HepG2 (cell line): ENCODE results near the gene UCK2. TPM values are rescaled to one million over a fixed set of nuclear protein-coding genes. Genes with fewer than 3 reads are reported as not detected.

ENCODE experiments used
- ATAC-seq: fragments of 200-7000 bp; cut with Tn5 transposase; 3 replicates; pipeline ENCODE4 v1.9.1; 2020; ENCODE audit warnings: mild to moderate bottlenecking, moderate library complexity
- BruUV-seq: library from RNA; stranded (reverse); fragments of 400-500 nt; replicated peaks from 2 replicates; lab custom pipeline; 2021; lab: Mats Ljungman, UMichigan
- CTCF ChIA-PET: fragments of 300-600 bp; formaldehyde crosslinking; extraction: SDS; loops from one replicate; lab custom pipeline; 2021; ENCODE audit warnings: low total read pairs, inconsistent platforms, low intra/inter-chr PET ratio; lab: Yijun Ruan, JAX
- POLR2A ChIA-PET: fragments of 350-600 bp; sonication (Branson Sonifier 250); formaldehyde crosslinking; loops from one replicate; lab custom pipeline; 2020; ENCODE audit warnings: antibody characterized with exemption, inconsistent platforms; lab: Yijun Ruan, JAX
- DNase-seq: peaks from one replicate; pipeline ENCODE4 v3.0.0-alpha.2; 2015; ENCODE audit warnings: low spot score
- FAIRE-seq: peaks from 3 replicates; lab custom pipeline; 2011; peaks lifted over from hg19 to GRCh38; lab: Jason Lieb, UNC
- H2AFZ ChIP-seq: one replicate; pipeline ENCODE4 v1.6.1; 2011; ENCODE audit warnings: low read length, inconsistent platforms
- H3K27ac ChIP-seq: fragments of 300-600 bp; 3 replicates; pipeline ENCODE4 v1.8.0; 2011; ENCODE audit warnings: mixed run types, mild to moderate bottlenecking, mixed read lengths, low read length, inconsistent platforms; ENCODE audit not compliant: insufficient read depth; ENCODE audit errors: extremely low read length
- H3K27me3 ChIP-seq, 2 experiments: fragments of 200-600 bp in 1 of 2; 2 replicates in 1 of 2; 3 replicates in 1 of 2; pipeline versions ENCODE4 v1.6.0 to v1.8.0; 2011; ENCODE audit warnings: low read length in 2 of 2, mild to moderate bottlenecking in 2 of 2, moderate library complexity in 2 of 2, inconsistent platforms in 1 of 2; ENCODE audit not compliant: insufficient read depth in 2 of 2, control insufficient read depth in 1 of 2
- H3K36me3 ChIP-seq, 2 experiments: fragments of 200-600 bp in 1 of 2; replicated peaks in 1 of 2; 2 replicates in 1 of 2; 3 replicates in 1 of 2; pipeline versions ENCODE4 v1.5.1 to v1.8.0; 2011; ENCODE audit warnings: low read length in 2 of 2, inconsistent platforms in 1 of 2; ENCODE audit not compliant: insufficient read depth in 2 of 2, control insufficient read depth in 1 of 2
- H3K4me1 ChIP-seq: 2 replicates; pipeline ENCODE4 v1.5.1; 2012; ENCODE audit warnings: low read length, inconsistent platforms; ENCODE audit not compliant: insufficient read depth
- H3K4me2 ChIP-seq: 2 replicates; pipeline ENCODE4 v1.6.0; 2011; ENCODE audit warnings: low read depth, low read length, inconsistent platforms
- H3K4me3 ChIP-seq, 3 experiments: fragments of 200-600 bp in 1 of 3; sonication (generic), shearing (Covaris generic) in 1 of 3; replicated peaks in 1 of 3; 2 replicates each; pipeline ENCODE4 v1.5.1; 2011 to 2016; ENCODE audit warnings: low read length in 3 of 3, inconsistent platforms in 2 of 3, low read depth in 2 of 3, mild to moderate bottlenecking in 2 of 3, control low read depth in 1 of 3, mixed read lengths in 1 of 3; ENCODE audit not compliant: insufficient read depth in 1 of 3
- H3K79me2 ChIP-seq: one replicate; pipeline ENCODE4 v1.6.1; 2011; ENCODE audit warnings: low read length, inconsistent platforms; ENCODE audit not compliant: insufficient read depth
- H3K9ac ChIP-seq: 2 replicates; pipeline ENCODE4 v1.6.0; 2011; ENCODE audit warnings: mild to moderate bottlenecking, low read depth, low read length, inconsistent platforms; ENCODE audit not compliant: insufficient read depth
- H3K9me3 ChIP-seq: 2 replicates; pipeline ENCODE4 v1.5.1; 2012; ENCODE audit warnings: mild to moderate bottlenecking, low read length
- H4K20me1 ChIP-seq: 2 replicates; pipeline ENCODE4 v1.6.0; 2011; ENCODE audit warnings: inconsistent platforms, mild to moderate bottlenecking, low read length, moderate library complexity; ENCODE audit not compliant: insufficient read depth
- ARHGAP35 ChIP-seq: sonication (generic); formaldehyde crosslinking; IDR thresholded peaks from 2 replicates; pipeline ENCODE4 v1.9.0; 2022; ENCODE audit warnings: mild to moderate bottlenecking, inconsistent platforms, moderate library complexity, missing genetic modification reagents, borderline replicate concordance
- CHD4 ChIP-seq: fragments of 200-600 bp; sonication (generic); IDR thresholded peaks from 2 replicates; pipeline ENCODE4 v1.7.0; 2017; ENCODE audit warnings: mild to moderate bottlenecking, low read length, borderline replicate concordance
- HDAC1 ChIP-seq: sonication (generic); formaldehyde crosslinking; IDR thresholded peaks from 2 replicates; pipeline ENCODE4 v1.5.1; 2020; ENCODE audit warnings: mild to moderate bottlenecking, missing genetic modification reagents
- LCORL ChIP-seq, 2 experiments: fragments of 450-650 bp in 1 of 2; sonication (generic) in 1 of 2; formaldehyde crosslinking in 1 of 2; IDR thresholded peaks; 2 replicates each; pipeline versions ENCODE4 v1.5.0 to v1.6.1; 2017 to 2020; ENCODE audit warnings: antibody characterized with exemption in 1 of 2, missing genetic modification reagents in 1 of 2
- PRDM15 ChIP-seq: sonication (generic); formaldehyde crosslinking; IDR thresholded peaks from 2 replicates; pipeline ENCODE4 v1.4.0; 2020; ENCODE audit warnings: missing genetic modification reagents
- RBM22 ChIP-seq: fragments of 200-400 bp; formaldehyde crosslinking; optimal IDR thresholded peaks from 2 replicates; pipeline ENCODE3; 2017; ENCODE audit warnings: mild to moderate bottlenecking, low read length, moderate library complexity
- TBL1XR1 ChIP-seq: fragments of 150-350 bp; IDR thresholded peaks from 2 replicates; pipeline ENCODE4 v1.6.1; 2014; ENCODE audit warnings: borderline replicate concordance, low read length; ENCODE audit not compliant: partially characterized antibody
- ZBTB44 ChIP-seq: sonication (generic); formaldehyde crosslinking; IDR thresholded peaks from 2 replicates; pipeline ENCODE4 v1.4.0; 2020; ENCODE audit warnings: missing genetic modification reagents
- ZNF292 ChIP-seq: sonication (generic); formaldehyde crosslinking; IDR thresholded peaks from 2 replicates; pipeline ENCODE4 v1.8.1; 2022; ENCODE audit warnings: mild to moderate bottlenecking, low read depth, missing genetic modification reagents, borderline replicate concordance
- ZNF691 ChIP-seq: sonication (generic); formaldehyde crosslinking; IDR thresholded peaks from 2 replicates; pipeline ENCODE4 v1.4.0; 2020; ENCODE audit warnings: missing genetic modification reagents, low read depth, mild to moderate bottlenecking, borderline replicate concordance
- ZSCAN12 ChIP-seq: sonication (generic); formaldehyde crosslinking; IDR thresholded peaks from 2 replicates; pipeline ENCODE4 v1.9.0; 2021; ENCODE audit warnings: mild to moderate bottlenecking, missing genetic modification reagents
- WGBS: methylation state at CpG from one replicate; pipeline ENCODE4 v1.1.6; 2017; ENCODE audit warnings: low lambda C conversion rate; 5-methylcytosine and 5-hydroxymethylcytosine counted together
- in situ Hi-C: cut with HindIII; loops from 2 replicates; pipeline ENCODE4 v1.10.0; 2017; ENCODE audit warnings: low pct_unique_long_range_greater_than_20kb; ENCODE audit not compliant: extremely low pct_ligation_motif_present
- intact Hi-C: fragments of 100-400 bp; cut with micrococcal nuclease; formaldehyde crosslinking; loops from one replicate; pipeline ENCODE4 v1.10.0; 2022; ENCODE audit not compliant: unreplicated experiment
- polyA plus RNA-seq, 8 experiments: library from polyadenylated mRNA; depleted of rRNA in 3 of 8; stranded (reverse) in 7 of 8; unstranded in 1 of 8; fragments of >200 nt; fragmentation: Illumina TruSeq in 4 of 8; extraction: Trizol in 4 of 8; gene quantifications; 2 replicates each; pipeline versions ENCODE4 v1.2.1 to v1.2.3, GENCODE V29; 2011 to 2016; ENCODE audit warnings: low read depth in 4 of 8, missing spikeins in 1 of 8, mixed read lengths in 1 of 8; ENCODE audit not compliant: insufficient read depth in 1 of 8
- total RNA-seq, 5 experiments: library from RNA; depleted of rRNA; stranded (reverse); fragments of >200 nt; fragmentation: Illumina TruSeq; extraction: Trizol; gene quantifications; 2 replicates each; pipeline ENCODE4 v1.2.3, GENCODE V29; 2016; ENCODE audit warnings: low read depth in 1 of 5

UCK2 gene
- total and polyA plus RNA-seq, 2 of the 13 experiments (the other 11 are each of a cell fraction or from before 2014, with no cell fraction given), result 64.3 to 78.0 TPM

DNA sequence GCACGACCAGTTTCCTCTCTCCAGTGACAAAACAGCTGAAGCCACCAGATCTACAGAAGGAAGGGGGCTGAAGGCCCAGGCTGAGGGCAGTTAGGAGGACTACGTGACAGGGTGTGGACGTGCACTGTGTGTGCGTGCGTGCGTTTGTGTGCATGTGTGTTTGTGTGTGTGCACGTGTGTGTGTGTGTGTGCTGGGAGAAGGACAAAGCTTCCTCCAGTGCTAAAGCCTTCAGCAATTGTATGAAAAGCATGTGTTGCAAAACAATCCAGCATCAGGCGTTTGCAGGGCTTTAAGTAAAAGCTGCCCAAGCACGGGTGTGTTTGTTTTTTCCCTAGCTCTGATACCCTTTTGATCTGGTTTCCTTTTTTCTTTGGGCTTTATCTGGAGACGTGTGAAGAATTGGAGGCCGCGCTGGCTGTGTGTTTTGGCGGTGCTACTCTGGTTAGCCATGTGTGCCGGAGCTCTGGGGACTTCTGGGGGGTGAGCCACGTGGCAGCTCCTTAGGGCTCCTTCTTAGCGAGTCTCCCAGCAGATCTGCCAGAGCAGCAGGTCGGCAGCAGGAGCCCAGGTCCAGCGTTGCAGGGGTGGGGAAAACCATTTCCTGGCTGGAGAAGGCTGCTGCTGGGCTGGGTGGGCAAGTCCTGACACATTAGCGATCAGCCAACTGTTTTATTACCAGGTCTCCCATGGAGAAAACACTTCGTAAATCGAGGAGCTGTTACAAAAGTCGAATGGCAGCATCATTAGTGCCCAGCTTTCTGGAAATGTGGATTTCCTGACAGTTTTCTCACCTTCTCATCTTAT, 73.4 kb downstream of the UCK2 start (continued):
- TF ChIP-seq LCORL (IDR thresholded peaks at IDR 0.05), result no peak
- no peak for TF ChIP-seq LCORL (CRISPR knock-in tag; IDR thresholded peaks at IDR 0.05)
- TF ChIP-seq TBL1XR1, result no peak
- no peak for TF ChIP-seq CHD4
- TF ChIP-seq ARHGAP35 (CRISPR knock-in tag), result no peak
- TF ChIP-seq ZNF691 (CRISPR knock-in tag), result no peak
- TF ChIP-seq HDAC1 (CRISPR knock-in tag), result peak; percentile 56

DNA sequence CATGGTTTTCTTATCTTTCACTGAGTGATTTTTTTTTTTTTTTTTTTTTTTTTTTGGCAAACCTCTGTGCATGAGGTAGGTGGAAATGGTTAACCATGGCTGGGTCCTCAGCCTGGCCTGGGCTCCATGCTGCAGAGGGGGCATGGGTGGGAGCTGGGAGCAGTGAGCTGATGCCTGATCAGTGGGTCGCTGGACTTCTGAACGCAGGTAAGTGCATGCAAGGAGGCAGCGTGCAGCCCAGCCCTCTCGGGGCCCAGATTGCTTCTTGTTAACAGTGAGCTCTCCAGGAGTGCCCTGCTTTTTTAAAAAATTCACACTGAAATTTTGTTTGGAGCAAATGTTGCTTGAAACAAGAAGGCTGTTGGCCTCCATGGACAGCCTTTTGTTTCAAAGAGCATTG, 75.2 kb downstream of the UCK2 start:
- Histone ChIP-seq H2AFZ (no peak overlapping the region), H3K9me3 (no peaks in the 10 kb centered on the region), H3K36me3 (peaks cover 27 to 57% of the 10 kb centered on the region in 2 experiments), H4K20me1 (no peaks in the 10 kb centered on the region), H3K27me3 (no peaks in the 10 kb centered on the region), H3K4me3 (no peak overlapping the region), H3K79me2 (peaks cover 3% of the 10 kb centered on the region), H3K4me2 (no peak overlapping the region), H3K9ac (no peak overlapping the region), H3K4me1 (peaks cover 87% of the 10 kb centered on the region), H3K27ac (peak overlapping the region; percentile 84)
- ChIA-PET CTCF (no interaction called here), POLR2A (interaction anchor here (0.9 kb wide), 1 partner anchor 8 kb away, joined by 3 read pairs; no protein-coding TSS in a partner anchor)
- FAIRE-seq, result no peak
- DNase-seq, result no peak
- in situ Hi-C loops (loop anchor here (25.0 kb wide), 1 partner anchor 490 kb away; no protein-coding TSS in a partner anchor), intact Hi-C loops (no loop called here)
- WGBS, result 97% methylated on average over 4 of the region's 4 CpGs
- no peak for TF ChIP-seq RBM22
- TF ChIP-seq ZNF292, result no peak
- TF ChIP-seq PRDM15 (CRISPR knock-in tag), result no peak
- TF ChIP-seq ZSCAN12 (CRISPR knock-in tag), result no peak
- TF ChIP-seq ZBTB44 (CRISPR knock-in tag), result no peak
- no peak for ATAC-seq
- BruUV-seq, result no TSS peak
